ENCODE data around the gene TMEM134.
"Not testable (repeated sequence)": the region's sequence is repeated elsewhere in the genome, so short reads cannot be mapped to it uniquely, and the experiment has no call there.

The TMEM134 gene

GRCh38 chr11:67437809-67438157 lies 31.3 kb downstream of the TMEM134 start:
- DNase-seq = no peak

DNA sequence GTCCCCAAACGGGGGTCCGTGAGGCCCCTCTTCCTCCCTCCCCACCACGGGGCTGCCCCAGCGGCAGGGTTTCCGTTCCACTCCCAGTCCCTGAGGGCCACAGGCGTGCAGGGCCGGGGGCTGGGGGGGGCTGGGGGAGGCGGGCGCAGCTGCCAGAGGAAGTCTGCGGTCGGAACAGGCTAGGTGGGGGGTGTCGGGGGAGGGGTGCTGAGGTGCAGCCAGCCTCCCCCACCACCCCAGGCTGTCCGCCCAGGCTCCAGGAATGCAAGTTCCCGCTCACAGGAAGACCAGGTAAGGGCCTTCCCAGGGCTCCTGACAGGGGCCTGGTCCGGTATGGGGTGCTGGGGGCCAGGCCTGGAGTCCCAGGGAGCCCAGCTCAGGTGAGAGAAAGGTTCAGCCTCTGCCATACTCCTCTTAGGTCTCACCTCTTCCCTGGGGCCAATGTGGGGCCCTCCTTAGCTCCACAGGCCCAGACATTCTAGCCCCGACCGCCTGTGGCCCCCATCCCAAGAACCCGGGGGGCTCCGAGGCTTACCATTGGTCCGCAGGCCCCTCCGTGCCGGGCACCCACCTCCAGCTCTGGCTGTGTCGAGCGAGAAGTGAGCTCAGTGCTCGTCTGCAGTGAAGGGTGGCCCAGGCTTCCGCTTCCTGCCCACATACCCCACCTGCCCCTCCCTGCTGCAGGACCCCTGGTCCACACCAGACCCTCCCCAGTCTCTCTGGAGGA lies 31.8 kb downstream of the TMEM134 start, which contains the start of gene PTPRCAP:
TSS of gene PTPRCAP (minus strand) at position 601 of the 727 bp plus-strand sequence. CDS start at position 538, 63 bp downstream.
- no peak for DNase-seq

DNA sequence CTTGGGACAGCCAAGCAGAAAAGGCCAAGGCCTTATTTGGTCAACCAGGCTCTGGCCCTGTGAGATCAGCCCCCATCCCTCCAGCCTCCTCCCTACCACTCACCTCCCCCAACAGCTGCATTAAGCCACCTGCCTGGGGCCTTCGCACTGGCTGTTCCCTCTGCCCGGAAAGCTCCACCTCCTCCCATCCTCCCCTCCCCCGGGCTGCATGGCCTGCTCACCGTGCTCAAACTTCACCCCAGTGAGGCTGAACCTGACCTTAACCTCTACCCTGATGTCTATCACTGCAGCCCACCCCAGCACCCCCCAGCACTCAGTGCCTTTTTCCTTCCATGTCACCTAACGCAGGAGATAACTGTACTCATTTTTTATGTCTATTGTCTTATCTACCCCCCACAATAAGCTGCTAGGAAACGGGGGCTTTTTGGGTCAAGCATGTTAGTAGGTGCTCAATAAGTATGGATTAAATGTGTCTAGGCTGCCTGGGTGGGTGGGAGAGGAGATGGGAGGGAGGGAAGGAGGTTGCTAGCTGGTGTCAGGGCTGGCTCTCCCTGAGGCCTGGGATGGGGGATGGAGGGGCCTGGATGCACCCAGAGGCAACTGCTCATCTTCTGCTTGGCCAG lies 32.5 kb downstream of the TMEM134 start:
- DNase-seq = no peak

DNA sequence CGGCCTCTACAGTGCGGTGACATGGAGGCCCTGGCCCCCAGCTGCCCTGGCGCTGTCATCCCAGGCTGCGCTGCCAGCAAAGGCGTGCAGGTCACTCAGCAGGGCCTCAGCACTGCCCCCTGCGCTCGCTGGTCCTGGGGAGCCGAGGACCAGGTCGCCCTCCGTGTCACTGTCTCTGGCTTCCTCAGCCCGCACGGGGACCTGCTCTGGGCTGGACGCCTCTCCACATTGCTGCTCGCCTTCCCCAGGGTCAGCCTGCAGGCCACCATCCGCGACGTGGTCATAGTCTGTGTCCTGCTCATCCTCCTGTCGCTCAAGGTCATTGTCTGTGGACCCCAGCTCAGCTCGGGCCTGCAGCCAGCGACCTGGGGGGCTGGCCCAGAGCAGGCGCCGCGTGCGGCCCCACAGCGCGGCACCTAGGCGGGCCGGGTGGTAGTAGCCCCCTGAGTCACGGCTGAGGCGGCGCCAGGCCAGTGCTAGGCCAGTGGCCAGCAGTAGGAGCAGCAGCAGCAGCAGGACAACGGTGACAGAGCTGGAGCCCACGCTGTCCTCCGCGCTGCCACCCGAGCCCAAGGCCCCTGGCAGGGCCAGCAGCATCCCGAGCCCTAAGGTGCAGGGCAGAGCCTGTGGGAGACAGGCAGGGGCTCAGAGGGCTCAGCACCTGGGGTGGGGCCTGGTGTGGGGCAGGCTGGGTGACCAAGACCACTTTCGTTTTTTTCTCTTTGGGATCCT lies 33.2 kb downstream of the TMEM134 start:
- no peak for DNase-seq

DNA sequence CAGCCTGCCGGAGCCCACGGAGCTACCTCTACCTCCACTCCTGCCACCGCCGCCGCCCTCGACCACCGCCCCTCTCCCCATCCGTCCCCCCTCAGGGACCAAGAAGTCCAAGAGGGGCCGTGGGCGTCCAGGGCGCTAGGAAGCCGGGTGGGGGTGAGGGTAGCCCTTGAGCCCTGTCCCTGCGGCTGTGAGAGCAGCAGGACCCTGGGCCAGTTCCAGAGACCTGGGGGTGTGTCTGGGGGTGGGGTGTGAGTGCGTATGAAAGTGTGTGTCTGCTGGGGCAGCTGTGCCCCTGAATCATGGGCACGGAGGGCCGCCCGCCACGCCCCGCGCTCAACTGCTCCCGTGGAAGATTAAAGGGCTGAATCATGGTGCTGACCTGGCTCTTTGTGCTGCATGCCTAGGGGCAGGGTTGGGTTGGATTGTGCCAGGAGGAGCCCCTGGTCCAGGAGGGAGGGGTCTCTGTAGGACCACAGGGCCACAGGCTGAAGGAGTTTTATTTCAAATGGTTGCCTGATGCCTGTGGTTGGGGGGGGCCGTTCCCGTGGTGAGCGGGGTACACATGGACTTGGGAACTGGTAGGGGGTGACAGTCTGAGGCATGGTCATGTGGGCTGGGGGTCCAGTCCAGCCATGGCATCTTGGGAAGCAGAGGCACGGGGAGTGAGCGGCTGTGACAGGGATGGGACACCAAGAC lies 33.9 kb downstream of the TMEM134 start:
- no peak for DNase-seq

DNA sequence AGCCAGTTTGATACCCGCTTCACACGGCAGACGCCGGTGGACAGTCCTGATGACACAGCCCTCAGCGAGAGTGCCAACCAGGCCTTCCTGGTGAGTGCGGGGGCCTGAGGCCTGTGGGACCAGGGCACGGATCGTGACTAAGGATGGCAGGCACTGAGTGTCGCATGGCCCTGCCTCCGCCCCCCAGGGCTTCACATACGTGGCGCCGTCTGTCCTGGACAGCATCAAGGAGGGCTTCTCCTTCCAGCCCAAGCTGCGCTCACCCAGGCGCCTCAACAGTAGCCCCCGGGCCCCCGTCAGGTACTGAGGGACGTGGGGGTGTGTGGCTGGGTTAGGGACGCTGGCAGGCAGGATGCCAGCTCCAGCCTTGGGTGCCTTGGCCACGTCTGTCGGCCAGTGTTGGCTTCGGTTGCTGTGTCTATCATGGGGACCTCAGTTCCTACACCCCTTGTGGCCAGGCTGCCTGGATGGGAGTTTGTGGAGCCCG lies 34.6 kb downstream of the TMEM134 start:
- DNase-seq = no peak

DNA sequence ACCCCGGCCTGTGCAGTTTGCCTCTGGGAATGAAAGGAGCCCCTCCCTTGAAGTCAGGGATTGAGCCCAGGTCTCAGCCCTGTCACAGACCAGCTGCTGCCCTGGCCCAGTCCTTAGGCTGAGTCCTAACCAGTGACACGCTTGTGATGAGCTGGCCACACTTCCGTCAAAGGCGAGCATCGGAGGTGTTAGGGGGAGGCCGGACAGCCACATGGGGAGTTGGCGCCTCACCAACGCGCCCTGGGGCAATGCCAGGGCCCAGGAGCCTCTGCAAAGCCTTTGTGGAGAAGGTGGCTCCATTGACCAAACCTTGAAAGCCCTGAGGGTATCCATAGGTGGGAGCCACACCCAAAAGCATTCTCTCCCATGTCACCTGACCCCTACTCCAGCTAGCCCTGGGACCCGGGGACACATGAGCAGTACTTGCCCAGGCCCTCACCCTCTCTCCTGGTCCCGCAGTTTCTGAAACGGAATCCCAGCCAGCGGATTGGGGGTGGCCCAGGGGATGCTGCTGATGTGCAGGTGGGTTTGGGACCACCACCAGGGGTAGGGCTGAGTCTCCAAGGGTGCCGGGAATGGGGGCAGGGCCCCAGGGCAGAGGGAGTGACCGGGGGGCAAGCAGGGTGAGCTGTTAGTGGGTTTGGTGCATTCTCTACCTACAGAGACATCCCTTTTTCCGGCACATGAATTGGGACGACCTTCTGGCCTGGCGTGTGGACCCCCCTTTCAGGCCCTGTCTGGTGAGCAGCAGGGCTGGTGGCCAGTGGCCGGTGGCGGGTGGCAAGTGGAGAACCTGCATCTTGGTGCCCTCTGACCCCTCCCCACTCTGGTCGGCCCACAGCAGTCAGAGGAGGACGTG lies 35.3 kb downstream of the TMEM134 start:
- no peak for DNase-seq

DNA sequence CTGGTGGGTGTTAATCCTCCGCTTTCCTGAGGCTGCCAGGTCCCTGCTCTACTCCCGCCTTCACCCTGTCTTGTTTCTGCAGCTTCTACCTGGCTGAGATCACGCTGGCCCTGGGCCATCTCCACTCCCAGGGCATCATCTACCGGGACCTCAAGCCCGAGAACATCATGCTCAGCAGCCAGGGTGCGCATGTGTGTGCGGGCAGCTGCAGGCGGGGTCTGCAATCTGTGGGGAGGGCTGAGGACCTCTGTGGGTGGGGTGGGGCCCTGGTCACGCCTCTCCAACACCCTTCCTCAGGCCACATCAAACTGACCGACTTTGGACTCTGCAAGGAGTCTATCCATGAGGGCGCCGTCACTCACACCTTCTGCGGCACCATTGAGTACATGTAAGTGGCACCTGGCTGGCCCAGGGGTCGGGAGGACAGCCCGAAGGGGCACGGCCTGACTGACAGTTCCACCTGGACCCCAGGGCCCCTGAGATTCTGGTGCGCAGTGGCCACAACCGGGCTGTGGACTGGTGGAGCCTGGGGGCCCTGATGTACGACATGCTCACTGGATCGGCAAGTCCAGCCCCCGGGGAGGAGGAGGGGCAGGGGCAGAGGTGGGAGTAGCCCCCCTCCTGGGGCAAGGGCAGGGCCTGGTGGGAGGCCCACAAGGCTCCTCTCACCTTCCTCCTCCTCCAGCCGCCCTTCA lies 36.2 kb downstream of the TMEM134 start:
- no peak for DNase-seq

DNA sequence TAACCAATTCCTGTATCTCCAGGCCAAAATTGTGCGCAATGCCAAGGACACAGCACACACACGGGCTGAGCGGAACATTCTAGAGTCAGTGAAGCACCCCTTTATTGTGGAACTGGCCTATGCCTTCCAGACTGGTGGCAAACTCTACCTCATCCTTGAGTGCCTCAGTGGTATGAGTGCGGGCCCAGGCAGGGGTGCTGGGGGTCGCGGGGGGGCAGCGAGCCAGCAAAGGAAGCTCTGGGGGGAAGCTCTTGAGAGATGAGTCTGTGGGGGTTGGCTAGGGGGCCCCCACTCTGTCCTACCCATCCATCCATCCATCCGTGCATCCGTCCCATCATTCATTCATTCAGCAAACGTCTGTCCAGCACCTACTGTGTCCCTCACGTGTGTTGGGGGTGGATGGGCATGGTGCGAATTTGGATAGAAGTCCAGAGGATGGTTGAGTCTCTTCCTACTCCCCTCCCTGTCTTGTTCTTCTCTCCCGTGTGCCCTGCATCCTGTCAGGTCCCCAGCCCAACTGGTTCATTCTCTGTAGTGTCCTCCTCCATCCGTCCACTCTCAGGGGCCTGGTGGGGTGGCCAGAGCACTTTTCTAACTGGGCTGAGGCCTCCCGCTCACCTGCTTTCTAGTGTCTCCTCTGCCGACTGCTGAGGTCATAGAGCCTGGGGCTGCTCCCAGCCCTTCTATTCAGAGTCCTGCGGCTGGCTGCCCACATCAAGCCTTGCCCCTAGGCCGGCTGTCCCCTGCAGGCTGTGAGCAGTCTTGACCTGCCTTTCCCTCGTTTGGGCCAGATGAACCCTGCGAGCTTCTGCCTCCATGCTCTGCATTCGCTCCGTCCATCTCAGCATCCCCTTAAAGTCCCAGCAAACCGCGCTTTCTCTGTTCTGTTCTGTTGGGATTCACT lies 37.5 kb downstream of the TMEM134 start:
- DNase-seq = no peak

GRCh38 chr11:67429722-67430121 lies 39.3 kb downstream of the TMEM134 start:
- DNase-seq = no peak

DNA sequence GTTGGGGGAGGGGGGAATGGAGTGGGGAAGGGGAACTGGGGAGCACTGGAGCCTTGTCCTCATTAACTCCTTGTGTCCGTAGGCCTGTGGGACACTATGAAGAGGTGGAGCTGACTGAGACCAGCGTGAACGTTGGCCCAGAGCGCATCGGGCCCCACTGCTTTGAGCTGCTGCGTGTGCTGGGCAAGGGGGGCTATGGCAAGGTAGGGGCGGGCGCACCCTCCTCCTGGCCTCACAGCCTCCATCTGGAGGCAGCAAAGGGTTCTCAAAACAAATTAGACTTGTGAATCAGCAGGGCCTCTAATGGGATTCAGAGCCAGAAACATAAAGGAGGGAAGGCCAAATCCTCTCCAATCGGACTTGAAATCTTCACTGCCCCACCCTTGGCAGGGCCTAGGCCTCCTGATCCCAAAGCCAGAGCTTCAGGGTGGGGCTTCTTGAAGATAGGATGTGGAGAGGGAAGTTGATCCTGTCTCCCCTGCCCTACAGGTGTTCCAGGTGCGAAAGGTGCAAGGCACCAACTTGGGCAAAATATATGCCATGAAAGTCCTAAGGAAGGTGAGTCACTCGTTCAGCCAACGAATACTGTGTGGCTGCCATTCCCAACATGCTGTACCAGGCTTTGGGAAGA lies 39.9 kb downstream of the TMEM134 start:
- DNase-seq = no peak

GRCh38 chr11:67428052-67429001 lies 40.7 kb downstream of the TMEM134 start, which contains the start of gene RPS6KB2:
Gene RPS6KB2, plus strand, starts transcription at chr11:67428494. Its CDS starts 52 bp downstream, at chr11:67428546.
- DNase-seq = peak; percentile 63 to 98 (median 96)

- not testable (repeated sequence) for DNase-seq
Observed at GRCh38 chr11:67427364-67427859, 41.6 kb downstream of the TMEM134 start.

GRCh38 chr11:67423891-67424613 lies 45.0 kb downstream of the TMEM134 start:
- DNase-seq = no peak

GRCh38 chr11:67423466-67423865 lies 45.6 kb downstream of the TMEM134 start:
- no peak for DNase-seq

DNA sequence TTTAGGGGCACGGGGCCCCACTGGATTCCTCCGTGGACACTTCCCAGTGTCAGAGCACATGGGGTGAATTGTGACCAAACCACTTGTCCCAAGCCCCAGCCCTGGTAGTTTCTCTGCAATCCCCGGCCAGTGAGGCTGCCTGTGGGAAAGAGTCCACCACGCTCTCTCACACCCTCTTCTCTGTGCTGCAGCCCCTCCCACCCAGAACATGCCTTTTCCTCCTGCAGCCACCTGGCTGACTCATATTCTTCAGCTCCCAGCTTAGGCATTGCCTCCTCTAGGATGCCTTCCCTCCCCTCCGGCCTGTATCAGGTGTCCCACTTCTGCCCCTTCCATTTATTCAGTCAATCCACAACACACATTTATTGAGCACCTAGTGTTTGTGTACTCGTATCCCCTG lies 46.2 kb downstream of the TMEM134 start:
- DNase-seq = no peak

- DNase-seq = no peak
Observed at GRCh38 chr11:67421430-67422031, 47.5 kb downstream of the TMEM134 start.
